NCI-H146 (cell line): ENCODE data around the gene FZD10.

Experiments used
- DNase-seq: peaks from one replicate; lab custom pipeline; 2025; lab: John Stamatoyannopoulos, UW

The FZD10 gene

DNA sequence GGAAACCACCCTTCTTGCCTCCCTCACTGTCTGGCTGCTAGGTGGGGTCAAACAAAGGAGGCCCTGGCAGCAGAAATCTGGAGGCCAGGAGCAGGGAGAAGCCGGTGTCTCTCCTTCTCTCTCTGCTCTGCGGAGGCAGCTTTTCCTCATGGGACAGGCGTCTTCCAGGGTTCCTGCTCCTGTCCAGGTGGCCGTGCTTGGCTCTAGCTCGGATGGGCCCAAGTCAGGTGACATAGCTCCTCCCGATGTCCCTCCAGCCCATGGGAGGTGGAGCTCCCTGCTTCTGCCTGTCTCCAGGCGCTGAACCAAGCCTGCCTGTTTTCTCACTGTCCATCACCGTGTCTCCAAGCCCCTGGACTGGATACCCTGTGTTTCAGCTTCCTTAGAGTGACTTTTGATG is 30.5 kb upstream of the FZD10 start:
- peak; percentile 5 for DNase-seq

DNA sequence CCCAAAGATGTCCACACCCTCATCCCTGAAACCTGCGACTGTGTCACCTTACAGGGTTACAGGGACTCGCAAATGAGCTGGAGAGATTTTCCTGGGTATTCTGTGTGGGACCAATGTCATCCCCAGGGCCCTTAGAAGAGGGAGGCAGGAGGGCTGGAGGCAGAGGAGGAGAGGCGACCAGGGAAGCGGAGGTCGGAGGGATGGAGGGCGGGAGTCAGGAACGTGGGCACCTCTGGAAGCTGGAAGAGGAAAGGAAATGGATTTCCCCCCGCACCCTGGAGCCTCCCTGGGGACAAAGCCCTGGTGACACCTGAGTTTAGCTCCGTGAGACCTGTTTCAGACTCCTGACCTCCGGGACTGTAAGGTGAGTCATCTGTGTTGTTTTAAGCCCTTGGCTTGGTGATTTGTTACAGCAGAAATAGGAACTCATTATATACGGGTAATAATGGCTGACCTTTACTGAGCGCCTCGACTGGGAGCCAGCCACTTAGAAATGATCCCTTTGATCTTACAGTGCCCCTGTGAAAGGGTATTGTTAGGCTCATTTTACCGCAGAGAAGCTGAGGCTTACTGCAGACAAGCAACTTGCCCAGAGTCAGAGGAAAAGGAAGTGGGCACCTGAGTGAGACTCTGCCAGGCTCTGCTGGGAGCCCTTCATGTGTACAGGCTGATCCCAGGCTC is 29.3 kb upstream of the FZD10 start:
- DNase-seq, result peak; percentile 52

DNA sequence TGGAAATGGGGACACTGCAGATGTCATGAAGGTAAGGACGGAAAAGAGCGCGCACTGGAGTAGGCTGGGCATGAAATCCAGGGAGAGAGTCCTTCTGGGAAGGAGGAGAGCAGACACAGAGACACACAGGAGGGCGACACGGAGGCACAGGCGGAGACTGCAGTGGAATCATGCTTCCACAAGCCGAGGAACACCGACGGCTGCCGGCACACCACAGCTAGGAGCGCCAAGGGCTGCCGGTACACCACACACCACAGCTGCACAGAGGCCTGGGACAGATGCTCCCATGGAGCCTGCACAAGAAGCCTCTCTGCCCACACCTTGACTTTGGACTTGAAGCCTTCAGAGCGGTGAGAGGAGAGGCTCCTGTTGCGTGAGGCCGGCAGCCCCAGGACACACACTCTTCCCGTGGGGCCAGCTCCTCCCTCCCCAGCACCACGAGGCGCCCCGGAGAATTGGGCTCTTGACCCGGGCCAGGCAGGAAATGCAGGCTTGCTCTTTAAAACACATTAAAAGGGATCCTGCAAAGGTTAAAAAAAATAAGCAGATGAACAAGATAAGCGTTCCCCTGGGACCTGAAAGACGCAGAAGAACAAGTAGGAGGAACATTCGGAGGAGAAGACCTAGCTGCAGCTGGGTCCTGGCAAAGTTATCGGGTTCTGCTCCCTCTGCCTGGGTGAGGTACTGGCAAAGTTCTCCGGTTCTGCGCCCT is 28.3 kb upstream of the FZD10 start:
- DNase-seq, result no peak

DNA sequence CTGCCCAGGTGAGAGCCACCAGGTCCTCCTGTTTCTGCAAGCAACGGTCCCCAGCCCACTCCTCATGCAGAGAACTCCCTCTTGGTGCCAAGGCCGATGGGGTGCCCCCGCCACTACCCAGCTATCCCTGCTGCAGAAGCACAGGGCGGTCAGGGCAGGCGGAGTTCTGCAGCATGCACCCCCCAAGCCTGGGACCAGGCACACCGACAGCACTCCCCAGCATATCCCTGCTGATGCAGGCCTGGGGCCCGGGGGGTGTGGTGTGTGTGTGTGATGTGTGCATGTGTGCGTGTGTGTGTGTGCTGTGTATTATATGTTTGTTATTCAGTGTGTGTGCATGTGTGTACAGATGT is 27.7 kb upstream of the FZD10 start:
- no peak for DNase-seq

DNA sequence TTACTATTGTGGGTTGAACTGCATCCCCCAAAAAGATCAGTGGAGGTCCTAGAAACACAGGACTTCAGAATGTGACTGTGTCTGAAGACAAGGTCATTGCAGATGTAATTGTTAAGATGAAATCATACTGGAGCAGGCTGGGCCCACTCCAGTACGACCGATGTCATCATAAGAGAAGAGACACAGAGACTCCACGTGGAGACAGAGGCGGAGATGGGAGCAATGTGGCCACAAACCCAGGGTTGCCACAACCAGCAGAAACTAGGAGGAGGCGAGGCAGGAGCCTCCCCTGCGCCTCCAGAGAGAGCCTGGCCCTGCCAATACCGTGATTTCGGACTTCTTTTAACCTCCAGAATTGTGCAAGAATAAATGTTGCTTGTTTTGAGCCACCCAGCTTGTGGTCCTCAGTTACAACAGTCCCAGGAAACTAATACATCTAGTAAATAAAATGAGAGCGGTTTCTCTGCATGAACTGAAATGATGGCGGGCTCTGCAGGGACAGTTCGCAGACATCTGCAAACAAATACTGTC is 25.7 kb upstream of the FZD10 start:
- DNase-seq, result peak; percentile 59

DNA sequence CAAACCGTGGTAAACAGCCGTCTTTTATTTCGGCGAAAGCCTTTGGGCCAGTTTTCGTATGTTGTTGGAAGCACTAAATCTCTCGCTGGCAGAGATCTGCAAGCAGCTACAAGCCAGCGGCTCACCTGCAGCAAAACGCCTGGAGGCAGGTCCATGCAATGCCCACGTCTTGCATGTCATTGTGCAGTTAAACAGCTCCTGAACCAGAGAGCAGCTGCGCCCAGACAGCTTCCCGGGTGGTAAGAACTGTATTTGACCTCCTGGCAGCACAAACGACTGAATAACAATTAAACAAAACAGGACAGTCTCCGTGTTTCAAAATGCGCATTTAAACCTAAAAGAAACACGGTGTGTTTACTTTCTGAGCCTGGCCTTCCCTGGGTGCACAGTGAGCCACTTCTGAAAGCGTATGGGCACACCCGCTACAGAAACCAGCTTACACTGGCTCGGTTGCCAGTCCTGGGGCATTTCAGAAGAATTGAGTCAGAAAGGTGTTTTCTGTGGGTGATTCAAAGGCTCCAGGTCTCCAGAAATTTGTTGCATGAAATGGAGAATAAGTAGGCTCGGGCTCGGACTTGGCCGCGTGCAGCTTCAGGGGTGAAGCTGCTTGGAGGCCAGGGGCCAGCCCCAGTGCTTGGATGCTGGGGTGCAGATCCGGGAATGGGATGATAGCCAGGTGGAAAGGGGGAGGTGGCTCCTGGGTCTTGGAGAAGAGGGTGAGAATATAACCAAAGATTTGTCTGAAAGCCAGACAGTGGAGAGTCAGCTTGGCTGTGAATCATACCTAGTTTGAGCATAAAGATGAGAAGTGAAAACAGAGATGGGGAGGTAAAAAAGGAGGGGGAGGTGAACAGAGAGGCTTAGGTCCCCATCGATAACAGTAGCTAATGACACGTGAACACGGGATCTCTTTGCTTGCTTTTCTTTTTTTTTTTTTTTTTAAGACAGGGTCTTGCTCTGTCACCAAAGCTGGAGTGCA is 24.9 kb upstream of the FZD10 start:
- DNase-seq, result peak; percentile 97

DNA sequence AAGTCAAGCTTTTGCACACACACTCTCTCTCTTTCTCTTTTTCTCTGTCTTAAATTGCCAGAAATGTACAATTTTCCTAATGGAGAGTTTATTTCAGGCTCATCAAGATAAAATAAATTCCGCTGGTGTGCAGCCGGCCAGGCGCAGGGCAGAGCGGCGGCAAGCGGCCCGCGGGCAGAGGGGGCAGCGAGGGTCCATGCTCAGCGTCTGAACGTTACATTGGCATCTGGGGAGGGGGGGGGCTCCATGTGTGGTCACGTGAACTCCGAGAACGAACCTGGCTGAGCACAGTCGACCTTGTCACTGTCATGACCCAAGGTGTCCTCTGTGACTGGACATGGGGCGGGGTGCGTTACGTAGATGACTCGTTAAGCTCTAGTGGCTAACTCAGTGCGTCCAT is 23.8 kb upstream of the FZD10 start:
- no peak for DNase-seq

DNA sequence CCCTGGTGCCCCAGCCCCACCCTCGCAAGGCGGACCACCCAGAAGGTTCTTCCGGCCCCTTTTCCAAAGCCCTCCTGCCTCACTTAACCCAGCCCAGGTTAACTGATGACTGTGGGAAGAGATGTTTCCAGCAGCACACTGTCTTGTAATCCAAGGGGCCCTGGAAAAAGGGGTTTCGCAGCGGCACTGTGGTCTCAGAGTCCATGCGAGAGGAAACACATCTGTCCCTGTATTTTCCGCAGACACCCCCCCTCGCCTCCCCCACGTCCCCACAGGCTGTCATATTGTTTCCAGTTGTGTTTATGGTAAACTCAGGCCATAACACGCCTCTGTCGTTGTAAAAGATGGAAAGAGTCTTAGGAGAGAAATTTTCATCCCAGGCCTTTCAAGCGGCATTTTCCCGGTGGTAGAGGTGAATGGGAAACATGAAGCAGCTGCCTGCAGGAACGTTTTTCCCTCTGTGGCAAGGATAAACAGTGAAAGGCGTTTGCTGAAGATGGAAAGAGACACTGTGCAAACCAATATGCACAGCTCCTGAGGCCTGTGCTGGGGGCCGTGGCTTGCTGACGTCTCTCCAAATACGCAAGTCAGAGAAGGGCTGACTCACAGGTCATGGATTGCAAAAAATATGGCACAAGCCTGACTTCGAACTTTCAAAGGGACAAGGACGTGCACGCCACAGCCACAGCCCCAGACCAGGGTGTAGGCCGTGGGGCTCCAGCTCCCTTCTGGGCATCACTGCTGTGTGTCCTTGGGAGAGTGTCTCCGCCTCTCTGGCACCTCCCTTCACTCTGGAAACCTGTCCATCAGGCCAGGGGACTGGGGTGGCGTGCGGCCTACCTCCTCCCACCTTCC is 22.5 kb upstream of the FZD10 start:
- DNase-seq, result no peak

DNA sequence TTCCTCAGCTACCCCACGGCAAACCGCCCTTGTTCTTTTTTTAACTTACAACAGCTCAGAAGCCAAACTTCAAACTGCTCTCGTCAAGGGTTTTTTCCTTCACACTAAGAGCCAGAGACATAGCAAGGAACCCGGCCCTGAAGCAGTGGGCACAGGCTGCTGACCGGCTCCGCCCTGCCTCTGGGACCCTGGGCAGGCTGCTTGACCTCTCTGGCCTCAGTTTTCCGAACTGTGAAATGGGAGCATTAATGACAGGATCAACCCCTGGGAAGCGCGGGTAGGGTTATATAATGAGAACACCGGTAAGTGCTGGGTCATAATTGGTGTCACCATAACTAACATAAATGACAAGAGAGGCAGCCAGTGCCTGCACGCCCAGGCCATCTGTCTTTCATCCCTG is 21.2 kb upstream of the FZD10 start:
- DNase-seq, result no peak

DNA sequence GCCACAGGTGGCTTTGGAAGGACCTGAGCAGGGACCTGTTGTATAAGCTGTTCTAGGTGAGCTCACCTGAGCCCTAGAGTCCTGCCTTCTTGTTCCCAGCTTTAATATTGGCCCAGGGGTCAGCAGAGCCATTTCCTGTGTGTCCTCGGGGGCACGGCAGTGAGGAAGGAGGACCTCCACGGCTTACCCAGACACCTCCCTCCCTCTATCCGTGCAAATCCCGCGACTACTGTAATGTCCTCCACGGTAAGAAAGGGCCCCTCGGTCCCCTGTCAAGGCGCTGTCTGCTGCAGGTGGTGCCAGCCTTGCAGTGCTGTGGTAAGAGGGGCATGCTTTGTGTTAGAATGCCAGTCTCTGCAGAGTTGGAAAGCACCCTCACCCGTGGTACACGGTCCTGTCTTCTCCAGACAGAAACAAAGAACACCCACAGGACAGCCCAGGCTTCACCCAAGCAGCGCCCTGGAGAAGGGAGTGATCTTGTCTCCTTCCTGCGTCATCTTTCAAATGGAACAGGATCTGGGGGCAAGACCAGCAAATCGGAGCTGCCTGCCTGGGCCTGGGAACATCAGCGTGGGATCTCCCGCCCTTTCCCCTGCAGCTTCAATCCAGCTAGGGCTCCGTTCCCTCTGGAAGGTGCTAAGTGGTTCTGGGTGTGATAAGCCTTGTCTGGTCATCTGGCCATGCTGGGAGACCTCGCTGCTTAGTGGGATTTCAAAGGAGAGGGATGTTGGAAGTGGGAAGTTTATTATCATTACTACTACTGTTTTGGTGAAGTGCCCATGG is 20.2 kb upstream of the FZD10 start:
- DNase-seq, result no peak

DNA sequence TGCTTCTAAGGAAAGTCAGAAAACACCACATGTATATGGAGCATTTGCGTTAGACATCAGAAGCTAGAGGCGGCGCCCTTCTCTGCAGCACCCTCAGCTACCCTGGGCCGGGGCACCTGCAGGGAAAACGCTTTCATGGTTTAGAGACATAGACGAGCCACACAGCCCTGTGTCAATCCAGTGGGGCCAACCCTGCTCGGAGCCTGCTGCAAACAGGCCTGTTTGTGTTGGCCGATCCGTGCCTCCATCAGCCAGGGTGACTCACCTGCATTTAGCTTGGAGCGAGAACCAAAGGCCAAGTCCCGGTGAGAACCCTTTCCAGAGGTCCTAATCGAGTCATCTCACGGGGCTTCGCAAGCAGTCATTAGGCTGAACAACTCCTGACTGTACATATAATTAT is 19.5 kb upstream of the FZD10 start:
- DNase-seq, result no peak

DNA sequence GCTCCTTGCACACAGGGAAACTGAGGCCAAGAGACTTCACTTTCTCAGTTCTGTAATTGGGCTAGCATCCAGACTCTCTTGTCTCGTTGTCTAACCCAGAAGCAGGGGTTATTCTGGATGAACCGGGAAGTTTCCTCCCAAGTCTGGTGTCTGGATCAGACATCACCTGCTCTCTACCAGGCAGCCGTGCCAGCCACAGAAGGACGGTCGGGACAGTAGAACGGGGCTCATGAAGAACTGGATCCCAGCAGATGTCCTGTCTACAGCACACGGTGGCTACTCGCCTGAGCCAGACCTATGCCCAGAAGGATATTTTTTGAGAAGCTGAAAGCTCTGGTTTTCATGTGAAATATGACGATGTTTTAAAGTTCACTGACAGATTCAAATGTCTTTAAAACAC is 19.1 kb upstream of the FZD10 start:
- no peak for DNase-seq

DNA sequence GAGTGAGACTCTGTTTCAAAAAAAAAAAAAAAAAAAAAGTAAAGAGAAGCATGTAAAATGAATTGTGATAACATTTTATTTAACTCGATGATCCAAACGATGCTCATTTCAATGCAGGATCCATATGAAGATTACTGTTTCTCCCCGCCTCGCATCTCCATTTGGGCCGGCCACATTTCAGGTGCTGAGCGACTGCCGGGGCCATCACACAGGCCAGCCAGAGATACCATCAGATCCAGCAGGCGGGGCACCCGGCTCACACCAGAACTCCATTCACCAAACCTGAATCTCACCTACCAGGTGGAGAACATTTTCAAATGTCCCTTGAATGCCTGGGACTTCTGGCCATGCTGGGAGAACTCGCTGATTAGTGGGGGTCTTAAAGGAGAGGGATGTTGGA is 18.0 kb upstream of the FZD10 start:
- no peak for DNase-seq

DNA sequence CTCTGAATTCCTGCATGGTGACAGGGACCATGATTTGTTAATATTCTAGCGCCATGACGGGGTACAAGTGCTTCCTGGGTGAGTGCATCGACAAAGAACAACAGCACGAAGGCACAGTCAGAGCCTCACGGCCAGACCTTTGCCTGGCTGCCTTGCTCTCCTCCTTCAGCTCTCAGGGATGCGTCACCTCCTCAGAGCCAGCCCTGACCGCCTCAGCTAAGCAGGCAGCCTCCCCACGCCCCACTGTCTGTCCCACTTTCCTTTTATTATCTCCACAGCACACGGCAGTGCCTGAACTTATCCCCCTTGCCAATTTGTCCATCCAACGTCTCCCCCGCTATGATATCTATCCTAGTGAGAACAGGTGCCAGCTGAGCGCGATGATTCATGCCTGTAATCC is 16.5 kb upstream of the FZD10 start:
- no peak for DNase-seq

DNA sequence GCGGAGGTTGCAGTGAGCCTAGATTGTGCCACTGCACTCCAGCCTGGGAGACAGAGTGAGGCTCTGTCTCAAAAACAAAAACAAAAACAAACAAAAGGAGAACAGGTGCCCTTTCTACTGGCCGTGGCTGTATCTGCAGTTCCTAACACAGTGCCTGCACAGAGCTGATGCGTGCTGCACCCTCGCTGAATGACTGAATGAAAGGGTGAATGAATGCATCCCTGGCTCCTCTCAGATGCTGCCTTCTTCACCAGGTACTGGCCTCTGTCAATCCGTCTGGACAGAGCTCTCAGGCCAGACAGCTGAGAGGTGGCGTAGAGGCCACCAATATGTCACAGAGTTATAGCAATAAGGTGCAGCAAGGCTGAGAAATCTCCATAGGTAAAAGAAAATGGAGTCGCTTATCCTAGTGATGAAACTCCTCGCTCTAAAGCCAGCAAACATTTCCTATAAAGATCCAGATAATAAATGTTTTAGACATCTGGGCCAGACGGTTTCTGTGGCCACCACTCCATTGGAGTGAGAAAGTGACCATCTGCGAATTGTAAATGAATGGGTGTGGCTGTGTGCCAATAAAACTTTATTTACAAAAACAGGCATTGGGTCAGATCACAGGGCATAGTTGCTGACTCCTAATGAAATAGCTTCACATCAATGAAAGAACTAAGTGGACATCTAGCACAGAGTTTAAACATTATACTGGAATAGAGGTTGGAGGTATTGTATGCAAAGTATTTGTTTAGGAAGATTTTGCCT is 15.9 kb upstream of the FZD10 start:
- no peak for DNase-seq

DNA sequence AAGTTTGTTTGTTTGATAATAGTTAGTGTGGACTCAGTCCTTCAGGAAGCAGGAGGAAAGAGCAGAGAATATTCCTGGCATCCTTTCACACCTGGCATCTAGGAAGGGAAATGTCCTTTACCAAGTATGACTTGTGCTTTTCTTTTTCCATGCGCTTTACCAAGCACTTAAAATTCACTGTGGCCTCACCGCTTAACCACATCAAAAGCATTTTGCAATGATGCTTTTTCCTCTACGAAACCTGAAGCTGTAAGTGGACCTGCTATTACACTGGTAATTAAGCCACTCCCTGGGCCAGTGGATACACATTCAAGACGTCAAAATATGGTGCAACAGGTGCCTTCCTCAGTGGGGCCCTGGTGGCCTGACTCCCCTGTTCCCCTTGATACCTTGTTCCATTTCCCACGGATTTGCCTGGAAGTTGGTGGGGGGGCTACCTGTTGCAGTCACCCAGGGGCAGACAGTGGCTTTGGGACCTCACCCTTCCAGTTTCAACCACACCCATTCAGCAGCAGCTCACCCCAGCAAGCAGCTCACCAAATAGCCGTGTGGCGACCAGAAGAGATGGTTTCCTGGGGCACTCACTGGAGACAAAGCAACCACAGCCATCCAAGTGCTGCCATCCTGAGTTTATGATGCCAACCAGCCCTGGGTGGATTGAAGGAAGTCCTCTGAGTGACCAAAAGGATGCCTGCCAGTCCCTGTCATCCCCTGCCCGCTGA is 14.2 kb upstream of the FZD10 start:
- DNase-seq, result no peak

DNA sequence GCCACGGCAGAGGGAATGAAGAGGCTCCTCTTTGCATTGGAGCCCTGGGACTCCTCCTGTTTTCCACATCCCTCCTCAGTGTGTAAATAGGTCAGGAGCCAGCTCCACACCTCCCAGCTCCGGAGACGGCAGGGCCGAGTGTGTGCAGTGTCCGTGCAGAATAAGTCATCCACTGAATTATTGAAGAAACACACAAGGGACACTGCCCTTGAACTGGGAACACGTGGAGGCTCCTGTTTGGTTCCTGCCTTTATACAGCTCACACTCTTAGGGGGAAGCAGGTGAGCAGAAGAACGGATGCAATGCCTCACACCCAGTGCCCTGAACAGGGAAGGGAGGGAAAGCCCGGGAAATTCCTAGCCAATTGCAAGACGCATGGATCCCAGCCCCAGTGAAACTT is 10.4 kb upstream of the FZD10 start:
- no peak for DNase-seq

DNA sequence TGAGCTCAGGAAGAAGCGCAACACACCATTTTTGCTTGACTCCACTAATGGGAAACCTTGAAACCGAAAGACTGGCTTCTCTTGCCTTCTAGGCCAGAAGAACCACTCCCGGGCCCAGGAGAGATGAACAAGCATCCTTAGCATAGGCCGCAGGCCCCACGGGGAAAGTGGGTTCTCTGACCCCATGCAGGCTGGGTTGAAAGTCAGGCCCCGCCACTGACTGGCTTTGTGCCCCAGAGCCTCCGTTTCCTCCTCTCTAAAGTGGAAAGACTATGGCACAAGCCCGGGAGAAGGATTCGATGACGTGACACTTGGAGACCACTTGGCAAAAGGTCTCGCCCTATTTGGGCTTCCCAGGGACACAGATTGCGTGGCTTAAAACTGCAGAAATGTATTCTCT is 9.9 kb upstream of the FZD10 start:
- DNase-seq, result no peak

DNA sequence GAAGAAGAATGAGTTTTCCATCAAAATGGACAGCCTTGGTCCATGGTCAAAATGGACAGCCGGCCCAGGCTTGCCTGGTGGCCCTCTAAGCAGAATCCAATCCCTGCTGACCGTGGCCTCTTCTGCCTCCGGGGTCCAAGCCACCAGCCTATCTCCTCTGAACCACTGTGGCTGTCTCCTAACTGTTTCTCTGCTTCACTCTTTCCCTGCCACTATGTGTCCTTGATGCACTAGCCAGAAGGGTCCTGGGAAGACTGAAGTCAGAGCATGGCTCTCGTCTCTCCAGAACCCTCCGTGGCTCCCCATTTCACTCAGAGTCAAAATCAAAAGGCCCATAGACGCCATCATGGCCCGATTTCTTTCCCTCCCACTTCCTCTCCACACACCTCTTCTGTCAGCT is 8.5 kb upstream of the FZD10 start:
- DNase-seq, result no peak
